HG03175 (cell line): ENCODE results near the gene SEMA6B.

Source experiments
- ATAC-seq: cut with Tn5 transposase; IDR thresholded peaks from one replicate; pipeline ENCODE4 v1.9.1; 2021; ENCODE audit warnings: mild to moderate bottlenecking, moderate library complexity; ENCODE audit not compliant: unreplicated experiment

The SEMA6B gene

GRCh38 chr19:4588291-4588761, 28.8 kb upstream of the SEMA6B start:
- ATAC-seq = no peak

GRCh38 chr19:4587527-4587926, 28.0 kb upstream of the SEMA6B start:
- no peak for ATAC-seq

- no peak for ATAC-seq
Observed at GRCh38 chr19:4586691-4587090, 27.2 kb upstream of the SEMA6B start.

- ATAC-seq = no peak
Observed at GRCh38 chr19:4586245-4586644, 26.8 kb upstream of the SEMA6B start.

GRCh38 chr19:4585556-4585955, 26.1 kb upstream of the SEMA6B start:
- ATAC-seq = no peak

- ATAC-seq = no peak
Observed at GRCh38 chr19:4584670-4585460, 25.4 kb upstream of the SEMA6B start.

GRCh38 chr19:4583961-4584669, 24.6 kb upstream of the SEMA6B start:
- no peak for ATAC-seq

GRCh38 chr19:4582980-4583842, 23.7 kb upstream of the SEMA6B start:
- ATAC-seq = no peak

GRCh38 chr19:4581666-4582553, 22.4 kb upstream of the SEMA6B start:
- no peak for ATAC-seq

GRCh38 chr19:4580961-4581665, 21.6 kb upstream of the SEMA6B start:
- ATAC-seq = no peak

- no peak for ATAC-seq
Observed at GRCh38 chr19:4580021-4580901, 20.8 kb upstream of the SEMA6B start.

- no peak for ATAC-seq
Observed at GRCh38 chr19:4579389-4579788, 19.9 kb upstream of the SEMA6B start.

GRCh38 chr19:4578552-4579248, 19.2 kb upstream of the SEMA6B start:
- no peak for ATAC-seq

- no peak for ATAC-seq
Observed at GRCh38 chr19:4577020-4577782, 17.7 kb upstream of the SEMA6B start.

- no peak for ATAC-seq
Observed at GRCh38 chr19:4576016-4576933, 16.8 kb upstream of the SEMA6B start.

GRCh38 chr19:4575267-4576015, 16.0 kb upstream of the SEMA6B start:
- no peak for ATAC-seq
